Sigmoid colon (tissue), 7 donors: Measurements from ENCODE around the gene MUCL3. TPM values are rescaled to one million over a fixed set of nuclear protein-coding genes. Genes with fewer than 3 reads are reported as not detected.

ENCODE experiments used
- DNase-seq: peaks from one replicate; pipeline ENCODE4 v3.0.0-alpha.2; 2019
- H3K27ac ChIP-seq, 4 donors: fragments of 200-600 bp; sonication (generic); one replicate each; pipeline ENCODE4 v1.5.1; 2016 to 2019; ENCODE audit warnings: mild to moderate bottlenecking in 1 of 4
- H3K27me3 ChIP-seq, 3 donors: fragments of 200-600 bp; sonication (generic); one replicate each; pipeline ENCODE4 v1.5.1; 2019; ENCODE audit warnings: mild to moderate bottlenecking in 1 of 3
- H3K36me3 ChIP-seq, 4 donors: fragments of 200-600 bp; sonication (generic); one replicate each; pipeline ENCODE4 v1.5.1; 2016 to 2019
- H3K4me1 ChIP-seq, 4 donors: fragments of 200-600 bp; sonication (generic); one replicate each; pipeline ENCODE4 v1.5.1; 2017 to 2019
- H3K4me3 ChIP-seq, 4 donors: fragments of 200-600 bp; sonication (generic); one replicate each; pipeline ENCODE4 v1.5.1; 2017 to 2019; ENCODE audit warnings: mild to moderate bottlenecking in 2 of 4, moderate library complexity in 1 of 4
- H3K9me3 ChIP-seq, 4 donors: fragments of 200-600 bp in 3 of 4; sonication (generic) in 3 of 4; one replicate each; pipeline versions ENCODE4 v1.5.1 to v1.6.1; 2013 to 2019
- EP300 ChIP-seq, 4 donors: sonication (generic); formaldehyde crosslinking; IDR thresholded peaks; one replicate each; pipeline ENCODE4 v1.6.1; 2017; ENCODE audit warnings: antibody characterized with exemption in 4 of 4
- POLR2A ChIP-seq, 2 donors: fragments of 450-650 bp; IDR thresholded peaks; one replicate each; pipeline ENCODE4 v1.6.1; 2016; ENCODE audit warnings: antibody characterized with exemption in 2 of 2, mild to moderate bottlenecking in 2 of 2, moderate library complexity in 2 of 2
- POLR2AphosphoS5 ChIP-seq, 4 donors: sonication (generic); formaldehyde crosslinking; IDR thresholded peaks; one replicate each; pipeline ENCODE4 v1.6.1; 2017; ENCODE audit warnings: antibody characterized with exemption in 4 of 4
- WGBS, 2 donors: extraction: QIAGEN DNeasy Blood & Tissue Kit; methylation state at CpG; one replicate each; pipeline ENCODE4 v1.1.7; 2013; 5-methylcytosine and 5-hydroxymethylcytosine counted together
- intact Hi-C: fragments of 100-400 bp; cut with DNase I; formaldehyde crosslinking; loops from one replicate; pipeline ENCODE4 v1.15.1; 2023
- polyA plus RNA-seq, 3 donors: library from polyadenylated mRNA; stranded (reverse); fragments of 200-250 nt; gene quantifications; one replicate each; pipeline ENCODE4 v1.2.3, GENCODE V29; 2013
- small RNA-seq, 3 donors: library from RNA; depleted of rRNA; stranded (forward); fragments of <200 nt; gene quantifications; one replicate each; pipeline ENCODE3, GENCODE V24; 2016
- total RNA-seq, 4 donors: library from RNA; depleted of rRNA; stranded (reverse); fragments of >200 nt; gene quantifications; one replicate each; pipeline ENCODE4 v1.1.0, GENCODE V29; 2016
- TF ChIP-seq, protein P1 (sequence below), 4 experiments: fragments of 450-650 bp in 3 of 4; fragments of 200-600 bp in 1 of 4; IDR thresholded peaks; one replicate each; pipeline ENCODE4 v1.5.1; 2016 to 2019; ENCODE audit warnings: antibody characterized with exemption in 4 of 4, mild to moderate bottlenecking in 3 of 4, moderate library complexity in 2 of 4
- donor health status: healthy with polysubstance abuse.
- donor health status: Bipolar disorder and iron deficiency.
- donor health status: healthy.

Gene MUCL3
- total and polyA plus RNA-seq, 7 donors: under 0.01 TPM; not detected in 6

DNA sequence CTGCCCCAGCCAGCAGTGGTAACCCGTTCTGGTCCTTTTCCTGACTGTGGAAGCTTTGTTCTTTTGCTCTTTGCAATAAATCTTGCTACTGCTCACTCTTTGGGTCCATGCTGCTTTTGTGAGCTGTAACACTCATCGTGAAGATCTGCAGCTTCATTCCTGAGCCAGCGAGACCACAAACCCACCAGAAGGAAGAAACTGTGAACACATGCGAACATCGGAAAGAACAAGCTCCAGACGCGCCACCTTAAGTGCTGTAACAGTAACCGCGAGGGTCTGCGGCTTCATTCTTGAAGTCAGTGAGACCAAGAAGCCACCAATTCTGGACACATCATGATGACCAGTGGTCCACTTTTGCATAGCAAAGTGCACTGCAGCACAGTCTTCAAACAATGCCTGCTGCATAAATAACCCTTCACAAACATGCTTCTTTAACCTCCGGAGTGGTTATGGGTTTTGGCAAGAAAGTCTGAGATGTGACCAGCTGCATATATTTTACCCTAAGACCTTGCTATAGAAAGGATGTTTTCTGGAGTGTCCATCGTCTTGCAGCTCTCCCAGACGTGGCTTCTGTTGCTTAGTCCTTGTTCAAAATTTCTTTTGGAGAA, 60.6 kb downstream of the MUCL3 start:
- Histone ChIP-seq H3K4me3 (no peak overlapping the region), H3K9me3 (no peaks in the 10 kb centered on the region), H3K4me1 (no peaks in the 10 kb centered on the region), H3K27me3 (no peaks in the 10 kb centered on the region), H3K27ac (no peak overlapping the region), H3K36me3 (no peaks in the 10 kb centered on the region)
- intact Hi-C loops: no loop called here
- DNase-seq: no peak
- 83 to 84% methylated on average over 13 of the region's 13 CpGs for WGBS, 2 donors
- TF ChIP-seq POLR2AphosphoS5 (IDR thresholded peaks at IDR 0.05) (no peak), EP300 (IDR thresholded peaks at IDR 0.05) (no peak), POLR2A (IDR thresholded peaks at IDR 0.05) (no peak)
- TF ChIP-seq, protein P1, sequence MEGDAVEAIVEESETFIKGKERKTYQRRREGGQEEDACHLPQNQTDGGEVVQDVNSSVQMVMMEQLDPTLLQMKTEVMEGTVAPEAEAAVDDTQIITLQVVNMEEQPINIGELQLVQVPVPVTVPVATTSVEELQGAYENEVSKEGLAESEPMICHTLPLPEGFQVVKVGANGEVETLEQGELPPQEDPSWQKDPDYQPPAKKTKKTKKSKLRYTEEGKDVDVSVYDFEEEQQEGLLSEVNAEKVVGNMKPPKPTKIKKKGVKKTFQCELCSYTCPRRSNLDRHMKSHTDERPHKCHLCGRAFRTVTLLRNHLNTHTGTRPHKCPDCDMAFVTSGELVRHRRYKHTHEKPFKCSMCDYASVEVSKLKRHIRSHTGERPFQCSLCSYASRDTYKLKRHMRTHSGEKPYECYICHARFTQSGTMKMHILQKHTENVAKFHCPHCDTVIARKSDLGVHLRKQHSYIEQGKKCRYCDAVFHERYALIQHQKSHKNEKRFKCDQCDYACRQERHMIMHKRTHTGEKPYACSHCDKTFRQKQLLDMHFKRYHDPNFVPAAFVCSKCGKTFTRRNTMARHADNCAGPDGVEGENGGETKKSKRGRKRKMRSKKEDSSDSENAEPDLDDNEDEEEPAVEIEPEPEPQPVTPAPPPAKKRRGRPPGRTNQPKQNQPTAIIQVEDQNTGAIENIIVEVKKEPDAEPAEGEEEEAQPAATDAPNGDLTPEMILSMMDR (IDR thresholded peaks at IDR 0.05): no peak

DNA sequence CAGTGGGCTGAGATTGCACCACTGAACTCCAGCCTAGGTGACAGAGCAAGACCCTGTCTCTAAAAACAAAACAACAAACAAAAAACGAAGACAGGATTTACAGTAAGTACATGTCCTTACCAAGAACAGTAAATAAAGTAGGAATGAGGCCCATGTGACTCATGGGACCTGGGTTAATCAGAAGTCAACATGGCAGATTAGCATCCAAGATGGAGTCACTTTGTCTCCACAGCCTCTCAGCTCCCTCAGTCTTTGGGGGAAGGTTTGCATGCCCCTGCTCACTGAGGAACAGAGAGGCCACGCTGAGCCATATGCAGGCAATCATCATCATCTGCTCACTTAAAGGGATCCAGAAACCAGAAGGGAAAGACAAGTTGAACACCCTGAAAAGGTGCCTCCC, 61.7 kb downstream of the MUCL3 start:
- Histone ChIP-seq H3K4me3 (no peak overlapping the region), H3K4me1 (no peaks in the 10 kb centered on the region), H3K36me3 (no peaks in the 10 kb centered on the region), H3K9me3 (no peaks in the 10 kb centered on the region), H3K27me3 (no peaks in the 10 kb centered on the region), H3K27ac (no peak overlapping the region)
- WGBS, 2 donors: 69 to 78% methylated on average over 2 of the region's 2 CpGs
- TF ChIP-seq, protein P1 (IDR thresholded peaks at IDR 0.05): no peak
- TF ChIP-seq POLR2AphosphoS5 (IDR thresholded peaks at IDR 0.05): no peak
- TF ChIP-seq POLR2A (IDR thresholded peaks at IDR 0.05): no peak
- no peak for TF ChIP-seq EP300 (IDR thresholded peaks at IDR 0.05)
- intact Hi-C loops: no loop called here
- DNase-seq: no peak

Small RNAs within 50 kb of the gene (small RNA-seq; reads per million reads assigned to genes)
- 0 reads per million in 3 donors for gene RF00019

Other genes starting within 250 kb of the MUCL3 start
- gene NRM, start 250.0 kb upstream of the MUCL3 start, total RNA-seq: 1 to 10 TPM; 2.4 to 9.7 (median 5.0) TPM
- 10 to 100 TPM in 1 of 3 donors, 1 to 10 TPM in 2; 1.8 to 13.8 (median 2.8) TPM for gene NRM, start 250.0 kb upstream of the MUCL3 start, polyA plus RNA-seq
- 10 to 100 TPM in 1 of 4 donors, 1 to 10 TPM in 3; 5.4 to 16.1 (median 6.7) TPM for gene MDC1, start 223.7 kb upstream of the MUCL3 start, total RNA-seq
- gene MDC1, start 223.7 kb upstream of the MUCL3 start, polyA plus RNA-seq: 10 to 100 TPM in 1 of 3 donors, 1 to 10 TPM in 2; 1.8 to 17.4 (median 3.7) TPM
- gene TUBB, start 220.6 kb upstream of the MUCL3 start, total RNA-seq: 100 to 1,000 TPM; 245 to 287 (median 267) TPM
- 100 to 1,000 TPM in 2 of 3 donors, 10 to 100 TPM in 1; 96.1 to 306 (median 111) TPM for gene TUBB, start 220.6 kb upstream of the MUCL3 start, polyA plus RNA-seq
- gene FLOT1, start 198.3 kb upstream of the MUCL3 start, total RNA-seq: 100 to 1,000 TPM; 141 to 206 (median 160) TPM
- 100 to 1,000 TPM; 174 to 194 (median 188) TPM for gene FLOT1, start 198.3 kb upstream of the MUCL3 start, polyA plus RNA-seq
- 10 to 100 TPM; 20.1 to 65.3 (median 21.9) TPM for gene IER3, start 196.4 kb upstream of the MUCL3 start, total RNA-seq
- 100 to 1,000 TPM; 133 to 193 (median 153) TPM for gene IER3, start 196.4 kb upstream of the MUCL3 start, polyA plus RNA-seq
- 10 to 100 TPM in 2 of 4 donors, 1 to 10 TPM in 2; 7.9 to 25.2 (median 13.6) TPM for gene DDR1, start 56.5 kb upstream of the MUCL3 start, total RNA-seq
- 100 to 1,000 TPM in 1 of 3 donors, 10 to 100 TPM in 2; 25.7 to 110 (median 27.0) TPM for gene DDR1, start 56.5 kb upstream of the MUCL3 start, polyA plus RNA-seq
- gene GTF2H4, start 32.8 kb upstream of the MUCL3 start, total RNA-seq: 10 to 100 TPM in 2 of 4 donors, 1 to 10 TPM in 2; 7.7 to 28.5 (median 13.1) TPM
- gene GTF2H4, start 32.8 kb upstream of the MUCL3 start, polyA plus RNA-seq: 10 to 100 TPM in 2 of 3 donors, 1 to 10 TPM in 1; 9.9 to 21.9 (median 12.6) TPM
- 10 to 100 TPM in 1 of 4 donors, 1 to 10 TPM in 3; 6.7 to 13.0 (median 9.0) TPM for gene VARS2, start 26.7 kb upstream of the MUCL3 start, total RNA-seq
- 10 to 100 TPM in 1 of 3 donors, 1 to 10 TPM in 2; 6.9 to 23.0 (median 7.8) TPM for gene VARS2, start 26.7 kb upstream of the MUCL3 start, polyA plus RNA-seq
- gene SFTA2, start 8.8 kb upstream of the MUCL3 start, total RNA-seq: not detected
- gene SFTA2, start 8.8 kb upstream of the MUCL3 start, polyA plus RNA-seq: 1 to 10 TPM in 1 of 3 donors, not detected in 2; 3.6 TPM
- gene MUC21, start 42.7 kb downstream of the MUCL3 start, total RNA-seq: not detected
- 1 to 10 TPM in 1 of 3 donors, under 1 TPM in 1, not detected in 1; 0.19 to 1.2 TPM for gene MUC21, start 42.7 kb downstream of the MUCL3 start, polyA plus RNA-seq
- not detected for gene MUC22, start 69.5 kb downstream of the MUCL3 start, total RNA-seq
- gene MUC22, start 69.5 kb downstream of the MUCL3 start, polyA plus RNA-seq: not detected
- gene C6orf15, start 171.6 kb downstream of the MUCL3 start, total RNA-seq: not detected
- gene C6orf15, start 171.6 kb downstream of the MUCL3 start, polyA plus RNA-seq: not detected
- 1 to 10 TPM in 1 of 4 donors, under 1 TPM in 3; 0.49 to 2.7 (median 0.63) TPM for gene PSORS1C1, start 173.8 kb downstream of the MUCL3 start, total RNA-seq
- gene PSORS1C1, start 173.8 kb downstream of the MUCL3 start, polyA plus RNA-seq: 10 to 100 TPM in 1 of 3 donors, 1 to 10 TPM in 2; 4.2 to 33.3 (median 5.4) TPM
- gene CDSN, start 179.5 kb downstream of the MUCL3 start, total RNA-seq: not detected
- gene CDSN, start 179.5 kb downstream of the MUCL3 start, polyA plus RNA-seq: not detected
- gene PSORS1C2, start 198.1 kb downstream of the MUCL3 start, total RNA-seq: not detected
- not detected for gene PSORS1C2, start 198.1 kb downstream of the MUCL3 start, polyA plus RNA-seq
- gene CCHCR1, start 216.8 kb downstream of the MUCL3 start, total RNA-seq: 10 to 100 TPM in 3 of 4 donors, 1 to 10 TPM in 1; 8.7 to 20.2 (median 12.7) TPM
- 10 to 100 TPM; 11.4 to 39.3 (median 14.8) TPM for gene CCHCR1, start 216.8 kb downstream of the MUCL3 start, polyA plus RNA-seq
- gene TCF19, start 217.6 kb downstream of the MUCL3 start, total RNA-seq: 1 to 10 TPM; 2.6 to 4.6 (median 3.0) TPM
- gene TCF19, start 217.6 kb downstream of the MUCL3 start, polyA plus RNA-seq: 10 to 100 TPM in 1 of 3 donors, 1 to 10 TPM in 2; 3.6 to 11.7 (median 6.2) TPM
- gene POU5F1, start 229.7 kb downstream of the MUCL3 start, total RNA-seq: under 1 TPM in 2 of 4 donors, not detected in 2; 0.16 to 0.27 TPM
- 1 to 10 TPM in 2 of 3 donors, not detected in 1; 1.6 to 9.8 TPM for gene POU5F1, start 229.7 kb downstream of the MUCL3 start, polyA plus RNA-seq